K562 (cell line): ENCODE results near the gene COX4I2. TPM values are rescaled to one million over a fixed set of nuclear protein-coding genes. Genes with fewer than 3 reads are reported as not detected.

ENCODE experiments used
- CBX8 ChIP-seq: fragments of 200-600 bp; sonication (generic); IDR thresholded peaks from 2 replicates; pipeline ENCODE4 v1.6.1; 2012; ENCODE audit warnings: borderline replicate concordance, mixed run types, low read depth, mild to moderate bottlenecking, moderate library complexity, mixed read lengths, low read length, control low read depth, inconsistent platforms; ENCODE audit not compliant: poor library complexity, severe bottlenecking; ENCODE audit errors: extremely low read depth
- CCNT2 ChIP-seq: IDR thresholded peaks from 2 replicates; pipeline ENCODE4 v1.6.1; 2011; ENCODE audit warnings: borderline replicate concordance, low read depth, mild to moderate bottlenecking, moderate library complexity, mixed read lengths, low read length; ENCODE audit not compliant: insufficient read length; ENCODE audit errors: extremely low read depth
- FOXK2 ChIP-seq, 2 experiments: fragments of 450-650 bp; IDR thresholded peaks in 1 of 2; conservative IDR thresholded peaks in 1 of 2; 2 replicates each; pipeline ENCODE4 v1.6.1; 2016; ENCODE audit warnings: low read depth in 2 of 2, mild to moderate bottlenecking in 1 of 2
- GTF2E2 ChIP-seq: fragments of 200-800 bp; sonication (Bioruptor generic); IDR thresholded peaks from 2 replicates; pipeline ENCODE4 v1.6.1; 2016; ENCODE audit warnings: missing genetic modification characterization, missing compliant biosample characterization
- HDAC8 ChIP-seq: fragments of 450-650 bp; IDR thresholded peaks from 2 replicates; pipeline ENCODE4 v1.6.1; 2016; ENCODE audit warnings: mild to moderate bottlenecking, missing genetic modification characterization, moderate library complexity, missing compliant biosample characterization
- LCOR ChIP-seq: sonication (generic); formaldehyde crosslinking; IDR thresholded peaks from 2 replicates; pipeline ENCODE4 v1.8.0; 2022; ENCODE audit warnings: mild to moderate bottlenecking, missing genetic modification reagents
- LEF1 ChIP-seq: fragments of 450-650 bp; IDR thresholded peaks from 2 replicates; pipeline ENCODE4 v1.6.1; 2016; ENCODE audit warnings: mild to moderate bottlenecking
- NCOR1 ChIP-seq: fragments of 450-650 bp; IDR thresholded peaks from 2 replicates; pipeline ENCODE4 v1.6.1; 2016; ENCODE audit warnings: mild to moderate bottlenecking, moderate library complexity
- NR2C1 ChIP-seq, 2 experiments: fragments of 450-650 bp; IDR thresholded peaks; 2 replicates each; pipeline ENCODE4 v1.6.1; 2017; ENCODE audit warnings: mild to moderate bottlenecking in 2 of 2, antibody characterized with exemption in 1 of 2, inconsistent platforms in 1 of 2, missing compliant biosample characterization in 1 of 2, missing genetic modification characterization in 1 of 2
- NRF1 ChIP-seq, 2 experiments: fragments of 450-650 bp; IDR thresholded peaks in 1 of 2; conservative IDR thresholded peaks in 1 of 2; 2 replicates each; pipeline ENCODE4 v1.6.1; 2014; ENCODE audit warnings: mild to moderate bottlenecking in 2 of 2
- PPARD ChIP-seq: fragments of 250-450 bp; sonication (Bioruptor Pico); IDR thresholded peaks from 2 replicates; pipeline ENCODE4 v1.8.0; 2022; ENCODE audit warnings: inconsistent platforms, mild to moderate bottlenecking, moderate library complexity
- RAD21 ChIP-seq, 2 experiments: fragments of 250-450 bp in 1 of 2; fragments of 450-650 bp in 1 of 2; sonication (Bioruptor Pico) in 1 of 2; formaldehyde crosslinking in 1 of 2; IDR thresholded peaks in 1 of 2; conservative IDR thresholded peaks in 1 of 2; 2 replicates each; pipeline versions ENCODE4 v1.4.0 to v1.8.0; 2020 to 2022; ENCODE audit warnings: mild to moderate bottlenecking in 2 of 2, moderate library complexity in 1 of 2
- SIRT6 ChIP-seq: IDR thresholded peaks from one replicate; pipeline ENCODE4 v1.6.1; 2012; ENCODE audit warnings: low read depth, mild to moderate bottlenecking, control low read depth, inconsistent platforms, low read length, moderate library complexity
- TCF7L2 ChIP-seq: fragments of 150-350 bp; IDR thresholded peaks from 2 replicates; pipeline ENCODE4 v1.6.1; 2016; ENCODE audit warnings: low read depth, mild to moderate bottlenecking, low read length, moderate library complexity
- ZFP36 ChIP-seq: fragments of 150-350 bp; IDR thresholded peaks from 2 replicates; pipeline ENCODE4 v1.6.1; 2018; ENCODE audit warnings: low read length, low read depth; ENCODE audit not compliant: partially characterized antibody
- ZNF175 ChIP-seq: fragments of 200-800 bp; sonication (Bioruptor generic); IDR thresholded peaks from 2 replicates; pipeline ENCODE4 v1.6.1; 2016; ENCODE audit warnings: low read depth, mild to moderate bottlenecking, missing genetic modification characterization, missing compliant biosample characterization
- ZNF23 ChIP-seq: fragments of 250-450 bp; sonication (Bioruptor Pico); IDR thresholded peaks from 2 replicates; pipeline ENCODE4 v1.4.0; 2020; ENCODE audit warnings: mild to moderate bottlenecking
- ZNF518B ChIP-seq: fragments of 250-450 bp; sonication (Bioruptor Pico); IDR thresholded peaks from 2 replicates; pipeline ENCODE4 v1.5.0; 2021; ENCODE audit warnings: mild to moderate bottlenecking, moderate library complexity
- polyA plus RNA-seq, 8 experiments: library from polyadenylated mRNA; depleted of rRNA in 4 of 8; stranded (reverse) in 5 of 8; unstranded in 3 of 8; fragments of >200 nt; fragmentation: Nextera tagmentation in 2 of 8; fragmentation: Illumina TruSeq in 1 of 8; extraction: Ambion mirVana in 2 of 8; extraction: Trizol in 1 of 8; gene quantifications; 2 replicates each; pipeline versions ENCODE4 v1.2.1 to v1.2.3, GENCODE V29; 2011 to 2014; ENCODE audit warnings: inconsistent platforms in 1 of 8, missing spikeins in 1 of 8
- total RNA-seq, 7 experiments: library from RNA; depleted of rRNA in 6 of 7; stranded (reverse); fragments of >200 nt in 6 of 7; fragmentation: Illumina TruSeq in 2 of 7; extraction: Trizol in 2 of 7; gene quantifications; 2 replicates each; pipeline versions ENCODE4 v1.2.1 to v1.2.3, GENCODE V29; 2011 to 2021; ENCODE audit warnings: low replicate concordance in 1 of 7
- TF ChIP-seq, protein P1 (sequence below), 2 experiments: fragments of 150-350 bp in 1 of 2; IDR thresholded peaks; 2 replicates each; pipeline ENCODE4 v1.6.1; 2012 to 2016; ENCODE audit warnings: low read depth in 2 of 2, low read length in 2 of 2, mild to moderate bottlenecking in 1 of 2, moderate library complexity in 1 of 2

Gene COX4I2
- total and polyA plus RNA-seq, 9 of the 15 experiments (the other 6 are each of a cell fraction or from before 2014, with no cell fraction given): not detected

- TF ChIP-seq PPARD (CRISPR knock-in tag): no peak
- TF ChIP-seq NCOR1: peak; percentile 99
- peak; percentile 81 for TF ChIP-seq LCOR
- TF ChIP-seq HDAC8 (tag): no peak
- TF ChIP-seq FOXK2 (conservative IDR thresholded peaks at IDR 0.05 in 1 of 2, IDR thresholded peaks at IDR 0.05 in 1 of 2; ENCODE audit: low read depth in 2 of 2): peak; percentile 96
- TF ChIP-seq CBX8: no peak
- peak; percentile 96 for TF ChIP-seq CCNT2
- TF ChIP-seq NRF1 (conservative IDR thresholded peaks at IDR 0.05 in 1 of 2, IDR thresholded peaks at IDR 0.05 in 1 of 2): peak in 1 of 2 experiments; percentile 6; a peak in 1 of 4 replicates
- peak; percentile 72 for TF ChIP-seq NR2C1 (IDR thresholded peaks at IDR 0.05)
- peak; percentile 61 for TF ChIP-seq NR2C1 (tag; IDR thresholded peaks at IDR 0.05)
- no peak; a peak in 1 of 4 replicates for TF ChIP-seq RAD21 (CRISPR knock-in tag; conservative IDR thresholded peaks at IDR 0.05 in 1 of 2, IDR thresholded peaks at IDR 0.05 in 1 of 2)
- peak; percentile 97 for TF ChIP-seq LEF1
- peak; percentile 74; the same call in 1 of the 2 replicates for TF ChIP-seq GTF2E2
- peak; percentile 29 for TF ChIP-seq ZFP36
- no peak for TF ChIP-seq SIRT6
- TF ChIP-seq ZNF175 (CRISPR knock-in tag): no peak; the same call in none of the 2 replicates
- TF ChIP-seq ZNF518B (CRISPR knock-in tag): 0 out of 2 replicates have a peak, but pooled peaks have one; percentile 40
- TF ChIP-seq ZNF23 (CRISPR knock-in tag): peak; percentile 43; the same call in 1 of the 2 replicates
- TF ChIP-seq TCF7L2: no peak
- TF ChIP-seq, protein P1, sequence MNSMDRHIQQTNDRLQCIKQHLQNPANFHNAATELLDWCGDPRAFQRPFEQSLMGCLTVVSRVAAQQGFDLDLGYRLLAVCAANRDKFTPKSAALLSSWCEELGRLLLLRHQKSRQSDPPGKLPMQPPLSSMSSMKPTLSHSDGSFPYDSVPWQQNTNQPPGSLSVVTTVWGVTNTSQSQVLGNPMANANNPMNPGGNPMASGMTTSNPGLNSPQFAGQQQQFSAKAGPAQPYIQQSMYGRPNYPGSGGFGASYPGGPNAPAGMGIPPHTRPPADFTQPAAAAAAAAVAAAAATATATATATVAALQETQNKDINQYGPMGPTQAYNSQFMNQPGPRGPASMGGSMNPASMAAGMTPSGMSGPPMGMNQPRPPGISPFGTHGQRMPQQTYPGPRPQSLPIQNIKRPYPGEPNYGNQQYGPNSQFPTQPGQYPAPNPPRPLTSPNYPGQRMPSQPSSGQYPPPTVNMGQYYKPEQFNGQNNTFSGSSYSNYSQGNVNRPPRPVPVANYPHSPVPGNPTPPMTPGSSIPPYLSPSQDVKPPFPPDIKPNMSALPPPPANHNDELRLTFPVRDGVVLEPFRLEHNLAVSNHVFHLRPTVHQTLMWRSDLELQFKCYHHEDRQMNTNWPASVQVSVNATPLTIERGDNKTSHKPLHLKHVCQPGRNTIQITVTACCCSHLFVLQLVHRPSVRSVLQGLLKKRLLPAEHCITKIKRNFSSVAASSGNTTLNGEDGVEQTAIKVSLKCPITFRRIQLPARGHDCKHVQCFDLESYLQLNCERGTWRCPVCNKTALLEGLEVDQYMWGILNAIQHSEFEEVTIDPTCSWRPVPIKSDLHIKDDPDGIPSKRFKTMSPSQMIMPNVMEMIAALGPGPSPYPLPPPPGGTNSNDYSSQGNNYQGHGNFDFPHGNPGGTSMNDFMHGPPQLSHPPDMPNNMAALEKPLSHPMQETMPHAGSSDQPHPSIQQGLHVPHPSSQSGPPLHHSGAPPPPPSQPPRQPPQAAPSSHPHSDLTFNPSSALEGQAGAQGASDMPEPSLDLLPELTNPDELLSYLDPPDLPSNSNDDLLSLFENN (IDR thresholded peaks at IDR 0.05; ENCODE audit: low read depth in 2 of 2, low read length in 2 of 2): peak in 1 of 2 experiments; percentile 98; a peak in 2 of 4 replicates
Measured at GRCh38 chr20:31675828-31676608, 38.3 kb downstream of the COX4I2 start (continued).
